Calu3 (cell line): Measurements from ENCODE around the gene KRTAP10-4. TPM values are rescaled to one million over a fixed set of nuclear protein-coding genes. Genes with fewer than 3 reads are reported as not detected.

ENCODE experiments used
- BruUV-seq: library from RNA; stranded (reverse); fragments of 400-500 nt; replicated peaks from 2 replicates; lab custom pipeline; 2021; lab: Mats Ljungman, UMichigan
- CTCF ChIA-PET: fragments of 300-600 bp; sonication (Branson Sonifier 250); formaldehyde crosslinking; loops from one replicate; lab custom pipeline; 2022; ENCODE audit warnings: antibody characterized with exemption; lab: Charles Lee
- DNase-seq: peaks from one replicate; pipeline ENCODE4 v3.0.0; 2022
- H3K27ac Mint-ChIP-seq: one replicate; pipeline ENCODE4 v1.8.0; 2022; ENCODE audit warnings: mixed read lengths; ENCODE audit not compliant: unreplicated experiment
- H3K27me3 Mint-ChIP-seq: one replicate; pipeline ENCODE4 v1.8.0; 2022; ENCODE audit warnings: mixed read lengths; ENCODE audit not compliant: unreplicated experiment
- H3K36me3 Mint-ChIP-seq: one replicate; pipeline ENCODE4 v1.8.0; 2022; ENCODE audit warnings: mild to moderate bottlenecking, moderate library complexity, mixed read lengths; ENCODE audit not compliant: insufficient read depth, unreplicated experiment
- H3K4me1 Mint-ChIP-seq: one replicate; pipeline ENCODE4 v1.8.0; 2022; ENCODE audit warnings: mild to moderate bottlenecking, low read depth, mixed read lengths; ENCODE audit not compliant: unreplicated experiment
- H3K4me3 Mint-ChIP-seq: one replicate; pipeline ENCODE4 v1.8.0; 2022; ENCODE audit warnings: mild to moderate bottlenecking, low read depth, moderate library complexity, mixed read lengths; ENCODE audit not compliant: unreplicated experiment
- H3K9me3 Mint-ChIP-seq: one replicate; pipeline ENCODE4 v1.8.0; 2022; ENCODE audit warnings: low read depth, mixed read lengths; ENCODE audit not compliant: unreplicated experiment
- CTCF ChIP-seq: fragments of 200-600 bp; IDR thresholded peaks from one replicate; pipeline ENCODE4 v1.8.0; 2022; ENCODE audit warnings: antibody characterized with exemption; ENCODE audit not compliant: unreplicated experiment
- intact Hi-C: fragments of 100-400 bp; cut with micrococcal nuclease; formaldehyde crosslinking; loops from one replicate; pipeline ENCODE4 v1.10.0; 2022; ENCODE audit not compliant: unreplicated experiment
- total RNA-seq: library from RNA; stranded (reverse); gene quantifications from 2 replicates; pipeline ENCODE4 v1.2.3, GENCODE V29; 2022

KRTAP10-4 gene
- total RNA-seq, 1 experiment from 2014 or later, result not detected

GRCh38 chr21:44601596-44602462 lies 28.3 kb downstream of the KRTAP10-4 start:
- CTCF ChIA-PET, result no interaction called here
- Mint-ChIP-seq H3K4me3 (no peak overlapping the region), H3K27ac (no peak overlapping the region), H3K4me1 (no peaks in the 10 kb centered on the region), H3K9me3 (no peaks in the 10 kb centered on the region), H3K36me3 (no peaks in the 10 kb centered on the region), H3K27me3 (peaks cover 82% of the 10 kb centered on the region)
- no TSS peak for BruUV-seq
- intact Hi-C loops, result no loop called here
- no peak for DNase-seq
- TF ChIP-seq CTCF, result no peak

- intact Hi-C loops, result no loop called here
- H3K36me3 Mint-ChIP-seq, result no peaks in the 10 kb centered on the region
- no peak overlapping the region for H3K27ac Mint-ChIP-seq
- CTCF ChIA-PET, result no interaction called here
- no peak overlapping the region for H3K4me3 Mint-ChIP-seq
- H3K4me1 Mint-ChIP-seq, result no peaks in the 10 kb centered on the region
- no peak for DNase-seq
- BruUV-seq, result no TSS peak
- TF ChIP-seq CTCF, result no peak
- no peaks in the 10 kb centered on the region for H3K9me3 Mint-ChIP-seq
- H3K27me3 Mint-ChIP-seq, result peaks cover 82% of the 10 kb centered on the region
Measured at GRCh38 chr21:44602463-44602850, 28.9 kb downstream of the KRTAP10-4 start.

- BruUV-seq, result no TSS peak
- CTCF ChIA-PET, result no interaction called here
- H3K27me3 Mint-ChIP-seq, result peaks cover 79% of the 10 kb centered on the region
Measured at GRCh38 chr21:44603109-44603875, 29.8 kb downstream of the KRTAP10-4 start.

GRCh38 chr21:44603911-44604310 lies 30.4 kb downstream of the KRTAP10-4 start:
- H3K4me3 Mint-ChIP-seq, result no peak overlapping the region
- CTCF ChIA-PET, result no interaction called here
- no peak overlapping the region for H3K27ac Mint-ChIP-seq
- no peak for DNase-seq
- no peaks in the 10 kb centered on the region for H3K9me3 Mint-ChIP-seq
- no peaks in the 10 kb centered on the region for H3K36me3 Mint-ChIP-seq
- intact Hi-C loops, result no loop called here
- H3K27me3 Mint-ChIP-seq, result peaks cover 73% of the 10 kb centered on the region
- H3K4me1 Mint-ChIP-seq, result no peaks in the 10 kb centered on the region
- no TSS peak for BruUV-seq
- TF ChIP-seq CTCF, result no peak

More at GRCh38 chr21:44603109-44603875, 29.8 kb downstream of the KRTAP10-4 start:
- H3K4me1 Mint-ChIP-seq, result no peaks in the 10 kb centered on the region
- no peak overlapping the region for H3K4me3 Mint-ChIP-seq
- no peak for DNase-seq
- no peak overlapping the region for H3K27ac Mint-ChIP-seq
- no peaks in the 10 kb centered on the region for H3K9me3 Mint-ChIP-seq
- TF ChIP-seq CTCF, result no peak
- no peaks in the 10 kb centered on the region for H3K36me3 Mint-ChIP-seq
- intact Hi-C loops, result no loop called here
